ENCODE results near the gene SEMA4F.

- no peak for TF ChIP-seq CTCF (IDR thresholded peaks at IDR 0.05; ENCODE audit: insufficient read depth, low read length)
- TF ChIP-seq SPI1 (IDR thresholded peaks at IDR 0.05; ENCODE audit: borderline replicate concordance, low read depth) = no peak
- TF ChIP-seq POLR2AphosphoS5 (IDR thresholded peaks at IDR 0.05; ENCODE audit: low read depth) = no peak
- TF ChIP-seq, protein P1, sequence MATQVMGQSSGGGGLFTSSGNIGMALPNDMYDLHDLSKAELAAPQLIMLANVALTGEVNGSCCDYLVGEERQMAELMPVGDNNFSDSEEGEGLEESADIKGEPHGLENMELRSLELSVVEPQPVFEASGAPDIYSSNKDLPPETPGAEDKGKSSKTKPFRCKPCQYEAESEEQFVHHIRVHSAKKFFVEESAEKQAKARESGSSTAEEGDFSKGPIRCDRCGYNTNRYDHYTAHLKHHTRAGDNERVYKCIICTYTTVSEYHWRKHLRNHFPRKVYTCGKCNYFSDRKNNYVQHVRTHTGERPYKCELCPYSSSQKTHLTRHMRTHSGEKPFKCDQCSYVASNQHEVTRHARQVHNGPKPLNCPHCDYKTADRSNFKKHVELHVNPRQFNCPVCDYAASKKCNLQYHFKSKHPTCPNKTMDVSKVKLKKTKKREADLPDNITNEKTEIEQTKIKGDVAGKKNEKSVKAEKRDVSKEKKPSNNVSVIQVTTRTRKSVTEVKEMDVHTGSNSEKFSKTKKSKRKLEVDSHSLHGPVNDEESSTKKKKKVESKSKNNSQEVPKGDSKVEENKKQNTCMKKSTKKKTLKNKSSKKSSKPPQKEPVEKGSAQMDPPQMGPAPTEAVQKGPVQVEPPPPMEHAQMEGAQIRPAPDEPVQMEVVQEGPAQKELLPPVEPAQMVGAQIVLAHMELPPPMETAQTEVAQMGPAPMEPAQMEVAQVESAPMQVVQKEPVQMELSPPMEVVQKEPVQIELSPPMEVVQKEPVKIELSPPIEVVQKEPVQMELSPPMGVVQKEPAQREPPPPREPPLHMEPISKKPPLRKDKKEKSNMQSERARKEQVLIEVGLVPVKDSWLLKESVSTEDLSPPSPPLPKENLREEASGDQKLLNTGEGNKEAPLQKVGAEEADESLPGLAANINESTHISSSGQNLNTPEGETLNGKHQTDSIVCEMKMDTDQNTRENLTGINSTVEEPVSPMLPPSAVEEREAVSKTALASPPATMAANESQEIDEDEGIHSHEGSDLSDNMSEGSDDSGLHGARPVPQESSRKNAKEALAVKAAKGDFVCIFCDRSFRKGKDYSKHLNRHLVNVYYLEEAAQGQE (IDR thresholded peaks at IDR 0.05; ENCODE audit: insufficient replicate concordance, low read depth) = no peak
These were observed 4.5 kb downstream of the SEMA4F start for GRCh38 chr2:74658516-74658915.
